HEK293 (cell line): ENCODE results near the gene RNF44.

Experiments
- ATF2 ChIP-seq: fragments of 450-650 bp; formaldehyde crosslinking; IDR thresholded peaks from 2 replicates; pipeline ENCODE4 v1.5.1; 2016; ENCODE audit warnings: missing biosample characterization, missing genetic modification characterization, low read depth
- EGR2 ChIP-seq: fragments of 450-650 bp; formaldehyde crosslinking; IDR thresholded peaks from 2 replicates; pipeline ENCODE4 v1.5.1; 2016; ENCODE audit warnings: low read depth, missing biosample characterization, missing genetic modification characterization
- FEZF1 ChIP-seq: fragments of 450-650 bp; formaldehyde crosslinking; IDR thresholded peaks from 2 replicates; pipeline ENCODE4 v1.5.1; 2016; ENCODE audit warnings: missing biosample characterization, missing genetic modification characterization
- GLI2 ChIP-seq: fragments of 450-650 bp; formaldehyde crosslinking; IDR thresholded peaks from 2 replicates; pipeline ENCODE4; 2017; ENCODE audit warnings: missing biosample characterization, missing genetic modification characterization, low read depth, borderline replicate concordance
- HOXD13 ChIP-seq: sonication (generic); formaldehyde crosslinking; IDR thresholded peaks from 2 replicates; pipeline ENCODE4 v1.8.0; 2022; ENCODE audit warnings: missing genetic modification reagents, borderline replicate concordance
- KLF10 ChIP-seq: fragments of 450-650 bp; IDR thresholded peaks from 2 replicates; pipeline ENCODE4 v1.5.1; 2018; ENCODE audit warnings: missing biosample characterization, mild to moderate bottlenecking, missing genetic modification characterization
- KLF9 ChIP-seq: fragments of 450-650 bp; formaldehyde crosslinking; IDR thresholded peaks from 2 replicates; pipeline ENCODE4 v1.5.1; 2016; ENCODE audit warnings: missing biosample characterization, missing genetic modification characterization, low read depth
- MYNN ChIP-seq: fragments of 450-650 bp; formaldehyde crosslinking; IDR thresholded peaks from 2 replicates; pipeline ENCODE4 v1.5.1; 2016; ENCODE audit warnings: missing biosample characterization, missing genetic modification characterization, borderline replicate concordance
- MZF1 ChIP-seq: fragments of 450-650 bp; formaldehyde crosslinking; IDR thresholded peaks from 2 replicates; pipeline ENCODE4 v1.5.1; 2017; ENCODE audit warnings: missing biosample characterization, missing genetic modification characterization, borderline replicate concordance
- PBX3 ChIP-seq: sonication (generic); formaldehyde crosslinking; IDR thresholded peaks from 2 replicates; pipeline ENCODE4 v1.8.1; 2022; ENCODE audit warnings: mild to moderate bottlenecking, moderate library complexity, missing genetic modification reagents
- TCF7L2 ChIP-seq: IDR thresholded peaks from 2 replicates; pipeline ENCODE4 v1.6.1; 2011; ENCODE audit warnings: low read depth, mild to moderate bottlenecking, inconsistent platforms, low read length, moderate library complexity, borderline replicate concordance
- ZBTB21 ChIP-seq: fragments of 450-650 bp; formaldehyde crosslinking; IDR thresholded peaks from 2 replicates; pipeline ENCODE4 v1.5.1; 2017; ENCODE audit warnings: missing biosample characterization, missing genetic modification characterization
- ZNF114 ChIP-seq: fragments of 450-650 bp; formaldehyde crosslinking; IDR thresholded peaks from 2 replicates; pipeline ENCODE4 v1.5.0; 2017; ENCODE audit warnings: missing biosample characterization, missing genetic modification characterization
- ZNF133 ChIP-seq: fragments of 450-650 bp; formaldehyde crosslinking; IDR thresholded peaks from 2 replicates; pipeline ENCODE4 v1.5.1; 2016; ENCODE audit warnings: missing biosample characterization, missing genetic modification characterization
- ZNF146 ChIP-seq: fragments of 450-650 bp; formaldehyde crosslinking; IDR thresholded peaks from 2 replicates; pipeline ENCODE4 v1.5.1; 2016; ENCODE audit warnings: missing biosample characterization, missing genetic modification characterization
- ZNF157 ChIP-seq: fragments of 450-650 bp; formaldehyde crosslinking; IDR thresholded peaks from 2 replicates; pipeline ENCODE4 v1.5.1; 2016; ENCODE audit warnings: missing biosample characterization, missing genetic modification characterization
- ZNF19 ChIP-seq: fragments of 450-650 bp; formaldehyde crosslinking; IDR thresholded peaks from 2 replicates; pipeline ENCODE4; 2016; ENCODE audit warnings: missing biosample characterization, missing genetic modification characterization, low read depth
- ZNF211 ChIP-seq: fragments of 450-650 bp; formaldehyde crosslinking; IDR thresholded peaks from 2 replicates; pipeline ENCODE4 v1.5.1; 2016; ENCODE audit warnings: low read depth, missing biosample characterization, missing genetic modification characterization
- ZNF23 ChIP-seq: fragments of 450-650 bp; formaldehyde crosslinking; IDR thresholded peaks from 2 replicates; pipeline ENCODE4 v1.5.1; 2016; ENCODE audit warnings: missing biosample characterization, missing genetic modification characterization, borderline replicate concordance
- ZNF26 ChIP-seq: fragments of 450-650 bp; formaldehyde crosslinking; IDR thresholded peaks from 2 replicates; pipeline ENCODE4 v1.5.1; 2016; ENCODE audit warnings: missing biosample characterization, missing genetic modification characterization
- ZNF341 ChIP-seq: fragments of 450-650 bp; formaldehyde crosslinking; IDR thresholded peaks from 2 replicates; pipeline ENCODE4; 2016; ENCODE audit warnings: low read depth, missing biosample characterization, missing genetic modification characterization
- ZNF362 ChIP-seq: fragments of 450-650 bp; formaldehyde crosslinking; IDR thresholded peaks from 2 replicates; pipeline ENCODE4 v1.5.1; 2016; ENCODE audit warnings: missing biosample characterization, missing genetic modification characterization
- ZNF416 ChIP-seq: fragments of 450-650 bp; formaldehyde crosslinking; IDR thresholded peaks from 2 replicates; pipeline ENCODE4 v1.5.1; 2016; ENCODE audit warnings: missing biosample characterization, missing genetic modification characterization
- ZNF488 ChIP-seq: fragments of 450-650 bp; formaldehyde crosslinking; IDR thresholded peaks from 2 replicates; pipeline ENCODE4 v1.5.1; 2016; ENCODE audit warnings: missing biosample characterization, missing genetic modification characterization
- ZNF510 ChIP-seq: fragments of 450-650 bp; formaldehyde crosslinking; IDR thresholded peaks from 2 replicates; pipeline ENCODE4 v1.5.1; 2018; ENCODE audit warnings: mild to moderate bottlenecking, missing genetic modification characterization, missing biosample characterization; ENCODE audit not compliant: insufficient replicate concordance
- ZNF514 ChIP-seq: fragments of 450-650 bp; formaldehyde crosslinking; IDR thresholded peaks from 2 replicates; pipeline ENCODE4 v1.5.1; 2016; ENCODE audit warnings: missing biosample characterization, missing genetic modification characterization
- ZNF548 ChIP-seq: fragments of 450-650 bp; formaldehyde crosslinking; IDR thresholded peaks from 2 replicates; pipeline ENCODE4 v1.5.1; 2016; ENCODE audit warnings: missing biosample characterization, missing genetic modification characterization
- ZNF560 ChIP-seq: fragments of 450-650 bp; formaldehyde crosslinking; IDR thresholded peaks from 2 replicates; pipeline ENCODE4 v1.5.1; 2017; ENCODE audit warnings: missing biosample characterization, missing genetic modification characterization, borderline replicate concordance
- ZNF600 ChIP-seq: fragments of 450-650 bp; formaldehyde crosslinking; IDR thresholded peaks from 2 replicates; pipeline ENCODE4 v1.5.1; 2016; ENCODE audit warnings: missing biosample characterization, missing genetic modification characterization
- ZNF621 ChIP-seq: fragments of 450-650 bp; formaldehyde crosslinking; IDR thresholded peaks from 2 replicates; pipeline ENCODE4 v1.5.1; 2017; ENCODE audit warnings: missing biosample characterization, missing genetic modification characterization
- ZNF677 ChIP-seq: fragments of 450-650 bp; IDR thresholded peaks from 2 replicates; pipeline ENCODE4 v1.5.0; 2018; ENCODE audit warnings: missing biosample characterization, mild to moderate bottlenecking, missing genetic modification characterization, moderate library complexity
- ZNF747 ChIP-seq: fragments of 450-650 bp; formaldehyde crosslinking; IDR thresholded peaks from 2 replicates; pipeline ENCODE4 v1.5.1; 2016; ENCODE audit warnings: missing biosample characterization, missing genetic modification characterization
- ZNF791 ChIP-seq: fragments of 450-650 bp; formaldehyde crosslinking; IDR thresholded peaks from 2 replicates; pipeline ENCODE4 v1.5.1; 2016; ENCODE audit warnings: missing biosample characterization, missing genetic modification characterization
- ZNF843 ChIP-seq: fragments of 450-650 bp; formaldehyde crosslinking; IDR thresholded peaks from 2 replicates; pipeline ENCODE4 v1.5.1; 2016; ENCODE audit warnings: missing biosample characterization, missing genetic modification characterization
- ZSCAN5A ChIP-seq: fragments of 450-650 bp; formaldehyde crosslinking; IDR thresholded peaks from 2 replicates; pipeline ENCODE4 v1.5.1; 2016; ENCODE audit warnings: missing biosample characterization, missing genetic modification characterization

Gene RNF44

GRCh38 chr5:176537554-176538229, 490 bp upstream of the RNF44 start (continued):
- no peak for TF ChIP-seq ZNF26 (tag by site-specific recombination)
- no peak for TF ChIP-seq ZNF211 (tag by site-specific recombination)
- TF ChIP-seq ATF2 (tag by site-specific recombination) = peak; percentile 100
- no peak for TF ChIP-seq ZNF114 (tag by site-specific recombination)
- TF ChIP-seq ZNF621 (tag by site-specific recombination) = no peak
- no peak for TF ChIP-seq MZF1 (tag by site-specific recombination)
- no peak for TF ChIP-seq TCF7L2
- TF ChIP-seq ZNF843 (tag by site-specific recombination) = peak; percentile 46
- TF ChIP-seq ZNF19 (tag by site-specific recombination) = no peak
- no peak; the same call in 1 of the 2 replicates for TF ChIP-seq ZNF133 (tag by site-specific recombination)
- TF ChIP-seq ZNF157 = no peak
- TF ChIP-seq ZNF677 (tag by site-specific recombination) = no peak
- TF ChIP-seq ZNF560 (tag by site-specific recombination) = no peak
- peak; percentile 67 for TF ChIP-seq ZNF600 (tag by site-specific recombination)
- TF ChIP-seq KLF9 = peak; percentile 78
- TF ChIP-seq ZSCAN5A (tag by site-specific recombination) = no peak
- no peak; the same call in 1 of the 2 replicates for TF ChIP-seq ZNF548
- TF ChIP-seq FEZF1 (tag by site-specific recombination) = no peak
- TF ChIP-seq ZNF791 = no peak
- TF ChIP-seq ZNF23 (tag by site-specific recombination) = no peak
- no peak for TF ChIP-seq GLI2 (tag by site-specific recombination)
- peak; percentile 46; the same call in 1 of the 2 replicates for TF ChIP-seq ZNF146
- TF ChIP-seq ZNF341 (tag by site-specific recombination) = no peak
- TF ChIP-seq ZNF747 = no peak
- no peak for TF ChIP-seq HOXD13 (CRISPR knock-in tag)
- no peak for TF ChIP-seq ZNF416 (tag by site-specific recombination)
- TF ChIP-seq EGR2 = no peak
- TF ChIP-seq ZBTB21 (tag by site-specific recombination) = peak; percentile 100
- peak; percentile 63 for TF ChIP-seq ZNF362
- TF ChIP-seq MYNN (tag by site-specific recombination) = no peak
- TF ChIP-seq ZNF510 = no peak
- TF ChIP-seq ZNF514 (tag by site-specific recombination) = no peak
- no peak for TF ChIP-seq PBX3
- peak; percentile 67; the same call in 1 of the 2 replicates for TF ChIP-seq KLF10 (tag by site-specific recombination)
- no peak for TF ChIP-seq ZNF488 (tag by site-specific recombination)
